H9 (cell line): ENCODE results near the gene SOD1. TPM values are rescaled to one million over a fixed set of nuclear protein-coding genes. Genes with fewer than 3 reads are reported as not detected.

Experiments
- DNase-seq: peaks from one replicate; pipeline ENCODE4 v3.0.0-alpha.2; 2017
- H2AFZ ChIP-seq: one replicate; pipeline ENCODE4 v1.6.1; 2013; ENCODE audit warnings: mild to moderate bottlenecking, low read length, control low read depth, moderate library complexity
- H2AK5ac ChIP-seq: 2 replicates; pipeline ENCODE4 v1.6.1; 2013; ENCODE audit warnings: low read length, control low read depth, mixed read lengths; ENCODE audit not compliant: insufficient read length
- H2BK120ac ChIP-seq: one replicate; pipeline ENCODE4 v1.6.1; 2013; ENCODE audit warnings: low read depth, mild to moderate bottlenecking, low read length, control low read depth, inconsistent platforms; ENCODE audit not compliant: poor library complexity, severe bottlenecking
- H2BK12ac ChIP-seq: 2 replicates; pipeline ENCODE4 v1.6.1; 2013; ENCODE audit warnings: low read length, control low read depth, mixed read lengths, low read depth; ENCODE audit not compliant: insufficient read length
- H2BK15ac ChIP-seq: 2 replicates; pipeline ENCODE4 v1.6.1; 2013; ENCODE audit warnings: low read depth, low read length, control low read depth
- H2BK20ac ChIP-seq: one replicate; pipeline ENCODE4 v1.6.1; 2013; ENCODE audit warnings: low read depth, mild to moderate bottlenecking, low read length, control low read depth, inconsistent platforms; ENCODE audit not compliant: poor library complexity, severe bottlenecking
- H2BK5ac ChIP-seq: 2 replicates; pipeline ENCODE4 v1.6.1; 2013; ENCODE audit warnings: low read length, control low read depth, mixed read lengths; ENCODE audit not compliant: insufficient read length
- H3K14ac ChIP-seq: 2 replicates; pipeline ENCODE4 v1.6.1; 2013; ENCODE audit warnings: low read length, control low read depth; ENCODE audit not compliant: insufficient read depth
- H3K18ac ChIP-seq: 2 replicates; pipeline ENCODE4 v1.6.1; 2013; ENCODE audit warnings: low read depth, mild to moderate bottlenecking, mixed read lengths, low read length, control low read depth; ENCODE audit not compliant: insufficient read length
- H3K23ac ChIP-seq: 2 replicates; pipeline ENCODE4 v1.6.1; 2013; ENCODE audit warnings: low read length, control low read depth, mixed read lengths, low read depth; ENCODE audit not compliant: insufficient read length
- H3K23me2 ChIP-seq: 2 replicates; pipeline ENCODE4 v1.6.1; 2013; ENCODE audit warnings: low read depth, mild to moderate bottlenecking, mixed read lengths, low read length, control low read depth; ENCODE audit not compliant: insufficient read length, poor library complexity, severe bottlenecking
- H3K27ac ChIP-seq: 2 replicates; pipeline ENCODE4 v1.5.1; 2013; ENCODE audit warnings: low read length, control low read depth, mixed read lengths, low read depth; ENCODE audit not compliant: insufficient read length
- H3K27me3 ChIP-seq: 2 replicates; pipeline ENCODE4 v1.6.1; 2013; ENCODE audit warnings: low read length, control low read depth, inconsistent platforms; ENCODE audit not compliant: insufficient read depth
- H3K4ac ChIP-seq: 2 replicates; pipeline ENCODE4 v1.6.1; 2013; ENCODE audit warnings: low read depth, mild to moderate bottlenecking, control low read depth, inconsistent platforms, low read length, moderate library complexity
- H3K4me1 ChIP-seq: 2 replicates; pipeline ENCODE4 v1.6.1; 2013; ENCODE audit warnings: low read length, control low read depth, inconsistent platforms; ENCODE audit not compliant: insufficient read depth
- H3K4me2 ChIP-seq: 2 replicates; pipeline ENCODE4 v1.6.1; 2013; ENCODE audit warnings: low read length, control low read depth, mixed read lengths; ENCODE audit not compliant: insufficient read length, insufficient read depth
- H3K56ac ChIP-seq: 2 replicates; pipeline ENCODE4 v1.6.1; 2013; ENCODE audit warnings: low read depth, mild to moderate bottlenecking, mixed read lengths, low read length, control low read depth; ENCODE audit not compliant: insufficient read length
- H3K79me1 ChIP-seq: 2 replicates; pipeline ENCODE4 v1.6.1; 2013; ENCODE audit warnings: low read depth, mild to moderate bottlenecking, moderate library complexity, low read length, control low read depth, inconsistent platforms; ENCODE audit not compliant: insufficient read depth, poor library complexity, severe bottlenecking
- H3K79me2 ChIP-seq: 2 replicates; pipeline ENCODE4 v1.6.1; 2013; ENCODE audit warnings: low read length, control low read depth, inconsistent platforms; ENCODE audit not compliant: insufficient read depth
- H3K9ac ChIP-seq: 2 replicates; pipeline ENCODE4 v1.6.1; 2013; ENCODE audit warnings: low read length, control low read depth, mixed read lengths; ENCODE audit not compliant: insufficient read length; ENCODE audit errors: extremely low read depth
- H3K9me3 ChIP-seq: one replicate; pipeline ENCODE4 v1.6.1; 2013; ENCODE audit warnings: low read depth, low read length, inconsistent platforms; ENCODE audit not compliant: control insufficient read depth
- H3T11ph ChIP-seq: one replicate; pipeline ENCODE4 v1.6.1; 2013; ENCODE audit warnings: mild to moderate bottlenecking, low read length, control low read depth, inconsistent platforms
- H4K20me1 ChIP-seq: one replicate; pipeline ENCODE4 v1.6.1; 2013; ENCODE audit not compliant: control insufficient read depth, insufficient read length, insufficient read depth
- H4K5ac ChIP-seq: 2 replicates; pipeline ENCODE4 v1.6.1; 2013; ENCODE audit warnings: low read depth, mild to moderate bottlenecking, mixed read lengths, low read length, control low read depth; ENCODE audit not compliant: insufficient read length
- H4K8ac ChIP-seq: replicated peaks from 2 replicates; pipeline ENCODE4 v1.6.1; 2013; ENCODE audit warnings: low read length, control low read depth, mixed read lengths, low read depth; ENCODE audit not compliant: insufficient read length
- H4K91ac ChIP-seq: 2 replicates; pipeline ENCODE4 v1.6.1; 2013; ENCODE audit warnings: low read depth, mild to moderate bottlenecking, moderate library complexity, mixed read lengths, low read length, control low read depth; ENCODE audit not compliant: insufficient read length
- H3K27ac Mint-ChIP-seq, 3 experiments: 2 replicates in 2 of 3; 3 replicates in 1 of 3; pipeline ENCODE4 v1.8.0; 2020 to 2021; ENCODE audit warnings: mixed read lengths in 3 of 3, mild to moderate bottlenecking in 1 of 3, moderate library complexity in 1 of 3
- H3K27me3 Mint-ChIP-seq: 2 replicates; pipeline ENCODE4 v1.8.0; 2021; ENCODE audit warnings: low read depth, mild to moderate bottlenecking, moderate library complexity, mixed read lengths
- H3K36me3 Mint-ChIP-seq, 3 experiments: 2 replicates in 2 of 3; 3 replicates in 1 of 3; pipeline ENCODE4 v1.8.0; 2020 to 2021; ENCODE audit warnings: low read depth in 3 of 3, mixed read lengths in 3 of 3; ENCODE audit not compliant: insufficient read depth in 1 of 3
- H3K4me1 Mint-ChIP-seq, 2 experiments: 2 replicates each; pipeline ENCODE4 v1.8.0; 2020; ENCODE audit warnings: mixed read lengths in 2 of 2
- H3K4me3 Mint-ChIP-seq, 2 experiments: 2 replicates in 1 of 2; 3 replicates in 1 of 2; pipeline ENCODE4 v1.8.0; 2020 to 2021; ENCODE audit warnings: mild to moderate bottlenecking in 2 of 2, mixed read lengths in 2 of 2, moderate library complexity in 1 of 2
- H3K9me3 Mint-ChIP-seq, 2 experiments: 2 replicates in 1 of 2; 3 replicates in 1 of 2; pipeline ENCODE4 v1.8.0; 2020; ENCODE audit warnings: mild to moderate bottlenecking in 2 of 2, mixed read lengths in 2 of 2, moderate library complexity in 1 of 2
- WGBS: extraction: QIAGEN DNeasy Blood & Tissue Kit; methylation state at CpG from one replicate; pipeline ENCODE4 v1.1.7; 2013; ENCODE audit warnings: missing lambda C conversion rate, low lambda C conversion rate, mixed read lengths; ENCODE audit not compliant: insufficient read length; ENCODE audit errors: extremely low coverage; 5-methylcytosine and 5-hydroxymethylcytosine counted together
- total RNA-seq: library from RNA; stranded (reverse); gene quantifications from 2 replicates; pipeline ENCODE4 v1.2.1, GENCODE V29; 2021
- TF ChIP-seq, protein P1 (sequence below): fragments of 200-600 bp; sonication (generic); conservative IDR thresholded peaks from 3 replicates; pipeline ENCODE4 v1.8.0; 2021; ENCODE audit warnings: antibody characterized with exemption, mild to moderate bottlenecking

The SOD1 gene
- total RNA-seq, 1 experiment from 2014 or later = 201 TPM

DNA sequence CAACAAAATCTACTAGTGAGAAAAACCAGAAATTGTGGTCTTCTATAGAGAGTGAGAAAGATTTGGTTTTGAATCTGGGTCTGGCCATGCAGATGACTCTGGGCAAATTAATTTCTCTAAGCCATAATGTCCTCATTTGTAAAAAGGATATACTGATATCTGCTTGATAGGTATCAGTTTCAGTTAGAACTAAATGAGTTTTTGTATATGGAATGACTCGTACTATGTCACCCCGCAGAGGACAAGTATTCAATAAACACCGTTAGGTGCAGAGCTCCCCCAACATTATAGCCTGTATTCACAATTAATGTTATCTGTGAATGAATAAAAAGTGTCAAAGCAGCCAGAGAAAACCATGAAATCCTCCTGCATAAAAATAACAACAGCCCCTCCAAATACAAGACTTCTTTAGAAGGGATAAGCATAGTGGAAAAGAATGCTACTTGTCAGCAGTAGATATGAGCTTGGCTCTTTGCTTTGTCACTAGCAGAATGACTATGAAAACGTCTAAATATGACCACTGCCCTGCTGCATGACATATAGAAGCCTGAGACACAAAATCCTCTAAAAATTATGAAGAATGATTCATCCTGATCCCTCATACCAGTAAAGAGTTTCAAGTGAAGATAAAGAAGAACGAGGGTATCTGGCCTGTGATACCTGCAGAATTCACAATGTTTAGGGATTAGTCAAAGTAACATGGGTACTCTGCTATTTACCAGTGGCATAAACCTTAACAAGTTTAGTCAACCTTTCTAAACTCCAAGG lies 54.7 kb downstream of the SOD1 start:
- Mint-ChIP-seq H3K27ac (peak overlapping the region in 1 of 3 experiments; percentile 63; a peak in 1 of 7 replicates), H3K27me3 (no peaks in the 10 kb centered on the region; the same call in 1 of the 2 replicates), H3K36me3 (peaks cover 0 to 5% (median 3%) of the 10 kb centered on the region in 3 experiments; a peak in 1 of 7 replicates), H3K4me1 (peaks cover 68 to 79% of the 10 kb centered on the region in 2 experiments), H3K9me3 (no peaks in the 10 kb centered on the region; a peak in 1 of 5 replicates), H3K4me3 (no peak overlapping the region)
- Histone ChIP-seq H2BK15ac (no peak overlapping the region), H2BK5ac (no peak overlapping the region), H4K5ac (no peak overlapping the region), H3K27me3 (no peaks in the 10 kb centered on the region), H2AFZ (no peak overlapping the region), H3K27ac (no peak overlapping the region), H3T11ph (no peak overlapping the region), H2BK20ac (no peak overlapping the region), H3K79me1 (peaks cover 2% of the 10 kb centered on the region), H3K23me2 (no peaks in the 10 kb centered on the region), H3K23ac (no peak overlapping the region), H3K4ac (no peak overlapping the region), H3K79me2 (peaks cover 47% of the 10 kb centered on the region; the same call in 1 of the 2 replicates), H4K20me1 (no peaks in the 10 kb centered on the region), H3K9me3 (no peaks in the 10 kb centered on the region), H2AK5ac (no peak overlapping the region), H3K9ac (no peak overlapping the region), H3K56ac (no peak overlapping the region), H2BK12ac (no peak overlapping the region), H3K14ac (no peak overlapping the region), H3K18ac (no peak overlapping the region), H3K4me1 (no peaks in the 10 kb centered on the region), H4K8ac (no peak overlapping the region), H3K4me2 (no peak overlapping the region), H2BK120ac (no peak overlapping the region), H4K91ac (no peak overlapping the region)
- TF ChIP-seq, protein P1, sequence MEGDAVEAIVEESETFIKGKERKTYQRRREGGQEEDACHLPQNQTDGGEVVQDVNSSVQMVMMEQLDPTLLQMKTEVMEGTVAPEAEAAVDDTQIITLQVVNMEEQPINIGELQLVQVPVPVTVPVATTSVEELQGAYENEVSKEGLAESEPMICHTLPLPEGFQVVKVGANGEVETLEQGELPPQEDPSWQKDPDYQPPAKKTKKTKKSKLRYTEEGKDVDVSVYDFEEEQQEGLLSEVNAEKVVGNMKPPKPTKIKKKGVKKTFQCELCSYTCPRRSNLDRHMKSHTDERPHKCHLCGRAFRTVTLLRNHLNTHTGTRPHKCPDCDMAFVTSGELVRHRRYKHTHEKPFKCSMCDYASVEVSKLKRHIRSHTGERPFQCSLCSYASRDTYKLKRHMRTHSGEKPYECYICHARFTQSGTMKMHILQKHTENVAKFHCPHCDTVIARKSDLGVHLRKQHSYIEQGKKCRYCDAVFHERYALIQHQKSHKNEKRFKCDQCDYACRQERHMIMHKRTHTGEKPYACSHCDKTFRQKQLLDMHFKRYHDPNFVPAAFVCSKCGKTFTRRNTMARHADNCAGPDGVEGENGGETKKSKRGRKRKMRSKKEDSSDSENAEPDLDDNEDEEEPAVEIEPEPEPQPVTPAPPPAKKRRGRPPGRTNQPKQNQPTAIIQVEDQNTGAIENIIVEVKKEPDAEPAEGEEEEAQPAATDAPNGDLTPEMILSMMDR = no peak
- no CpG with 5 or more reads among the region's 5 CpGs for WGBS
- DNase-seq = no peak
